HuH-7.5 (cell line): ENCODE results near the gene EXOSC3.
A peak's percentile ranks its signal among the peaks of the same experiment; 100 is the strongest.
"Not testable (repeated sequence)": the region's sequence is repeated elsewhere in the genome, so short reads cannot be mapped to it uniquely, and the experiment has no call there.

ENCODE experiments used
- DNase-seq: peaks from one replicate; pipeline ENCODE4 v3.0.0; 2011; ENCODE audit warnings: low spot score

The EXOSC3 gene

GRCh38 chr9:37784616-37785483 lies at the start of gene EXOSC3:
TSS of gene EXOSC3 (minus strand) at chr9:37785064. CDS start at chr9:37785044, 20 bp downstream.
- peak; percentile 95 for DNase-seq

GRCh38 chr9:37827483-37828165 lies 42.8 kb upstream of the EXOSC3 start:
- DNase-seq, result no peak

- not testable (repeated sequence) for DNase-seq
These were observed 40.3 kb upstream of the EXOSC3 start for GRCh38 chr9:37825174-37825573.

GRCh38 chr9:37820142-37820541 lies 35.3 kb upstream of the EXOSC3 start:
- no peak for DNase-seq

- no peak for DNase-seq
These were observed 34.0 kb upstream of the EXOSC3 start for GRCh38 chr9:37818849-37819248.

GRCh38 chr9:37812773-37813379 lies 28.0 kb upstream of the EXOSC3 start:
- DNase-seq, result no peak

GRCh38 chr9:37811906-37812476 lies 27.1 kb upstream of the EXOSC3 start:
- DNase-seq, result no peak

GRCh38 chr9:37809676-37810075 lies 24.8 kb upstream of the EXOSC3 start:
- DNase-seq, result not testable (repeated sequence)

- DNase-seq, result no peak
These were observed 21.4 kb upstream of the EXOSC3 start for GRCh38 chr9:37806271-37806670.

GRCh38 chr9:37801959-37802711 lies 17.3 kb upstream of the EXOSC3 start:
- DNase-seq, result no peak

GRCh38 chr9:37801287-37801850 lies 16.5 kb upstream of the EXOSC3 start:
- DNase-seq, result peak; percentile 31

- peak; percentile 85 for DNase-seq
These were observed 15.9 kb upstream of the EXOSC3 start, which contains the start of gene DCAF10 for GRCh38 chr9:37800631-37801286. TSS of gene DCAF10 (plus strand) at chr9:37800797. CDS start at chr9:37800867, 70 bp downstream.

GRCh38 chr9:37798677-37799076 lies 13.8 kb upstream of the EXOSC3 start:
- no peak for DNase-seq

GRCh38 chr9:37796232-37796631 lies 11.4 kb upstream of the EXOSC3 start:
- no peak for DNase-seq

- DNase-seq, result no peak
These were observed 7.3 kb upstream of the EXOSC3 start for GRCh38 chr9:37792122-37792521.

- no peak for DNase-seq
These were observed 5.2 kb upstream of the EXOSC3 start for GRCh38 chr9:37790096-37790495.

GRCh38 chr9:37788332-37788731 lies 3.5 kb upstream of the EXOSC3 start:
- DNase-seq, result no peak

GRCh38 chr9:37787059-37787458 lies 2.2 kb upstream of the EXOSC3 start:
- no peak for DNase-seq

- DNase-seq, result no peak
These were observed 611 bp downstream of the EXOSC3 start for GRCh38 chr9:37784291-37784615.

GRCh38 chr9:37778534-37778933 lies 6.3 kb downstream of the EXOSC3 start:
- DNase-seq, result no peak

GRCh38 chr9:37776328-37776727 lies 8.5 kb downstream of the EXOSC3 start:
- DNase-seq, result no peak
